NCI-H82 (cell line): Measurements from ENCODE around the gene SULT1A2.
"Not testable (repeated sequence)": the region's sequence is repeated elsewhere in the genome, so short reads cannot be mapped to it uniquely, and the experiment has no call there.

ENCODE experiments used
- DNase-seq: peaks from one replicate; lab custom pipeline; 2025; lab: John Stamatoyannopoulos, UW

Gene SULT1A2

GRCh38 chr16:28596840-28597691 lies at the start of gene SULT1A2:
TSS of gene SULT1A2 (minus strand) at chr16:28597050. CDS start at chr16:28595930, 1,120 bp downstream.
- DNase-seq: peak; percentile 13

- DNase-seq: not testable (repeated sequence)
Observed at GRCh38 chr16:28639959-28640358, 43.1 kb upstream of the SULT1A2 start.

GRCh38 chr16:28638359-28638758 lies 41.5 kb upstream of the SULT1A2 start:
- not testable (repeated sequence) for DNase-seq

GRCh38 chr16:28637765-28638164 lies 40.9 kb upstream of the SULT1A2 start, which contains the start of gene NPIPB8:
TSS of gene NPIPB8 (plus strand) at chr16:28638065. CDS start at chr16:28638361, 296 bp downstream.
- DNase-seq: not testable (repeated sequence)

GRCh38 chr16:28636093-28636823 lies 39.4 kb upstream of the SULT1A2 start:
- not testable (repeated sequence) for DNase-seq

- DNase-seq: not testable (repeated sequence)
Observed at GRCh38 chr16:28630905-28631304, 34.1 kb upstream of the SULT1A2 start.

- DNase-seq: no peak
Observed at GRCh38 chr16:28623172-28623711, 26.4 kb upstream of the SULT1A2 start.

GRCh38 chr16:28622532-28623171 lies 25.8 kb upstream of the SULT1A2 start:
- DNase-seq: not testable (repeated sequence)

- DNase-seq: peak; percentile 53
Observed at GRCh38 chr16:28621481-28622155, 24.8 kb upstream of the SULT1A2 start.

GRCh38 chr16:28620316-28620715 lies 23.5 kb upstream of the SULT1A2 start:
- not testable (repeated sequence) for DNase-seq

GRCh38 chr16:28617874-28618273 lies 21.0 kb upstream of the SULT1A2 start:
- DNase-seq: peak; percentile 21

GRCh38 chr16:28616636-28617035 lies 19.8 kb upstream of the SULT1A2 start:
- DNase-seq: no peak

GRCh38 chr16:28616224-28616577 lies 19.4 kb upstream of the SULT1A2 start:
- DNase-seq: not testable (repeated sequence)

GRCh38 chr16:28615486-28616223 lies 18.8 kb upstream of the SULT1A2 start:
- peak; percentile 59 for DNase-seq

GRCh38 chr16:28614561-28614960 lies 17.7 kb upstream of the SULT1A2 start:
- not testable (repeated sequence) for DNase-seq

- DNase-seq: not testable (repeated sequence)
Observed at GRCh38 chr16:28613912-28614311, 17.1 kb upstream of the SULT1A2 start.

GRCh38 chr16:28612359-28613280 lies 15.8 kb upstream of the SULT1A2 start:
- not testable (repeated sequence) for DNase-seq

- no peak for DNase-seq
Observed at GRCh38 chr16:28610595-28611191, 13.8 kb upstream of the SULT1A2 start.
